NT2/D1 (cell line): ENCODE measurements around the gene FGFR3.

ENCODE experiments used
- DNase-seq: peaks from one replicate; pipeline ENCODE4 v3.0.0-alpha.2; 2011; ENCODE audit warnings: low read depth, low spot score
- H3K27me3 ChIP-seq: 2 replicates; pipeline ENCODE4 v1.6.0; 2011; ENCODE audit warnings: mild to moderate bottlenecking; ENCODE audit not compliant: insufficient read length, insufficient read depth
- H3K36me3 ChIP-seq: 2 replicates; pipeline ENCODE4 v1.6.1; 2011; ENCODE audit warnings: mild to moderate bottlenecking, low read length, mixed read lengths; ENCODE audit not compliant: insufficient read depth, insufficient read length
- H3K4me1 ChIP-seq: 2 replicates; pipeline ENCODE4 v1.5.1; 2011; ENCODE audit not compliant: insufficient read depth, insufficient read length
- H3K4me3 ChIP-seq: 2 replicates; pipeline ENCODE4 v1.5.1; 2011; ENCODE audit warnings: low read depth; ENCODE audit not compliant: insufficient read length
- H3K9ac ChIP-seq: 2 replicates; pipeline ENCODE4 v1.6.0; 2011; ENCODE audit warnings: low read depth; ENCODE audit not compliant: insufficient read length
- H3K9me3 ChIP-seq: 2 replicates; pipeline ENCODE4 v1.5.1; 2011; ENCODE audit warnings: mild to moderate bottlenecking, low read length; ENCODE audit not compliant: insufficient read depth
- SUZ12 ChIP-seq: IDR thresholded peaks from 2 replicates; pipeline ENCODE4 v1.6.1; 2011; ENCODE audit not compliant: insufficient read length, insufficient read depth; ENCODE audit errors: extremely low read depth
- YY1 ChIP-seq: IDR thresholded peaks from 2 replicates; pipeline ENCODE4 v1.6.1; 2011; ENCODE audit not compliant: insufficient read length, insufficient read depth
- ZNF274 ChIP-seq: IDR thresholded peaks from 2 replicates; pipeline ENCODE4 v1.6.1; 2011; ENCODE audit warnings: mild to moderate bottlenecking, low read depth, low read length

FGFR3 gene

GRCh38 chr4:1792832-1793495 is at the start of gene FGFR3:
Gene FGFR3 (plus strand): TSS chr4:1793293. CDS start chr4:1793935, 642 bp downstream.
- Histone ChIP-seq H3K9me3 (no peaks in the 10 kb centered on the region), H3K9ac (peak within 1 kb of the TSS; percentile 100), H3K4me3 (peak within 1 kb of the TSS; percentile 98), H3K4me1 (peaks cover 50% of the 10 kb centered on the region), H3K27me3 (peaks cover 31% of the 10 kb centered on the region), H3K36me3 (peaks cover 26% of the 10 kb centered on the region)
- peak; percentile 57 for DNase-seq
- TF ChIP-seq SUZ12 (no peak), ZNF274 (no peak), YY1 (no peak)

GRCh38 chr4:1743551-1743950 is 49.5 kb upstream of the FGFR3 start:
- no peak for DNase-seq
- H3K9ac ChIP-seq = peak overlapping the region; percentile 9
- H3K4me1 ChIP-seq = peaks cover 34% of the 10 kb centered on the region
- TF ChIP-seq ZNF274 = no peak
- no peak for TF ChIP-seq YY1
- TF ChIP-seq SUZ12 = no peak
- no peaks in the 10 kb centered on the region for H3K27me3 ChIP-seq
- H3K4me3 ChIP-seq = no peak overlapping the region
- H3K36me3 ChIP-seq = peaks cover 66% of the 10 kb centered on the region
- H3K9me3 ChIP-seq = peaks cover 5% of the 10 kb centered on the region

GRCh38 chr4:1743975-1744374 is 49.1 kb upstream of the FGFR3 start:
- peaks cover 34% of the 10 kb centered on the region for H3K4me1 ChIP-seq
- no peak overlapping the region for H3K4me3 ChIP-seq
- H3K9me3 ChIP-seq = 0 out of 2 replicates have a peak, but pooled peaks cover under 1% of the 10 kb centered on the region
- DNase-seq = no peak
- peaks cover 64% of the 10 kb centered on the region for H3K36me3 ChIP-seq
- TF ChIP-seq ZNF274 = no peak
- TF ChIP-seq SUZ12 = no peak
- no peak for TF ChIP-seq YY1
- H3K27me3 ChIP-seq = no peaks in the 10 kb centered on the region
- peak overlapping the region; percentile 9 for H3K9ac ChIP-seq

GRCh38 chr4:1744552-1744951 is 48.5 kb upstream of the FGFR3 start:
- Histone ChIP-seq H3K9me3 (no peaks in the 10 kb centered on the region), H3K4me3 (no peak overlapping the region), H3K36me3 (peaks cover 58% of the 10 kb centered on the region), H3K4me1 (peaks cover 36% of the 10 kb centered on the region), H3K9ac (no peak overlapping the region), H3K27me3 (no peaks in the 10 kb centered on the region)
- TF ChIP-seq YY1 (no peak), SUZ12 (no peak), ZNF274 (no peak)
- no peak for DNase-seq

GRCh38 chr4:1745165-1745564 is 47.9 kb upstream of the FGFR3 start:
- no peak for TF ChIP-seq ZNF274
- TF ChIP-seq YY1 = no peak
- no peak for TF ChIP-seq SUZ12
- peaks cover 35% of the 10 kb centered on the region for H3K4me1 ChIP-seq

GRCh38 chr4:1745697-1746096 is 47.4 kb upstream of the FGFR3 start:
- Histone ChIP-seq H3K4me3 (no peak overlapping the region), H3K4me1 (peaks cover 35% of the 10 kb centered on the region), H3K36me3 (peaks cover 47% of the 10 kb centered on the region), H3K9me3 (no peaks in the 10 kb centered on the region), H3K9ac (no peak overlapping the region), H3K27me3 (no peaks in the 10 kb centered on the region)
- TF ChIP-seq ZNF274 (no peak), SUZ12 (no peak), YY1 (no peak)
- no peak for DNase-seq

More at GRCh38 chr4:1745165-1745564, 47.9 kb upstream of the FGFR3 start:
- H3K9ac ChIP-seq = no peak overlapping the region
- H3K4me3 ChIP-seq = no peak overlapping the region
- no peak for DNase-seq
- no peaks in the 10 kb centered on the region for H3K27me3 ChIP-seq
- H3K36me3 ChIP-seq = peaks cover 52% of the 10 kb centered on the region
- no peaks in the 10 kb centered on the region for H3K9me3 ChIP-seq

GRCh38 chr4:1746265-1746691 is 46.8 kb upstream of the FGFR3 start:
- Histone ChIP-seq H3K4me3 (no peak overlapping the region), H3K36me3 (peaks cover 41% of the 10 kb centered on the region), H3K9me3 (no peaks in the 10 kb centered on the region), H3K4me1 (peaks cover 37% of the 10 kb centered on the region), H3K9ac (peak overlapping the region; percentile 5), H3K27me3 (no peaks in the 10 kb centered on the region)
- DNase-seq = peak; percentile 88
- TF ChIP-seq SUZ12 = no peak
